H1 (cell line): Measurements from ENCODE around the gene MIPEP. TPM values are rescaled to one million over a fixed set of nuclear protein-coding genes. Genes with fewer than 3 reads are reported as not detected.

ENCODE experiments used
- CTCF ChIA-PET: fragments of 300-600 bp; sonication (Branson Sonifier 250); formaldehyde crosslinking; loops from one replicate; lab custom pipeline; 2021; ENCODE audit not compliant: partially characterized antibody; lab: Charles Lee
- POLR2A ChIA-PET: fragments of 300-600 bp; sonication (Branson Sonifier 250); formaldehyde crosslinking; loops from one replicate; lab custom pipeline; 2021; ENCODE audit warnings: inconsistent platforms; ENCODE audit not compliant: partially characterized antibody; lab: Charles Lee
- DNase-seq, 2 experiments: peaks; one replicate each; pipeline versions ENCODE4 v3.0.0 to v3.0.0-alpha.2; 2010 to 2022; ENCODE audit warnings: low spot score in 2 of 2, low read depth in 1 of 2, mixed read lengths in 1 of 2
- FAIRE-seq: peaks from 2 replicates; lab custom pipeline; 2011; peaks lifted over from hg19 to GRCh38; lab: Jason Lieb, UNC
- H2AFZ ChIP-seq: 2 replicates; pipeline ENCODE4 v1.8.1; 2012; ENCODE audit warnings: low read length, inconsistent platforms
- H2AK5ac ChIP-seq: 2 replicates; pipeline ENCODE4 v1.6.1; 2013; ENCODE audit warnings: low read depth, low read length
- H2BK120ac ChIP-seq: replicated peaks from 2 replicates; pipeline ENCODE3; 2013; ENCODE audit warnings: low read depth, low read length, inconsistent platforms
- H2BK12ac ChIP-seq: 2 replicates; pipeline ENCODE4 v1.6.1; 2013; ENCODE audit warnings: low read depth, low read length
- H2BK15ac ChIP-seq: 2 replicates; pipeline ENCODE4 v1.6.1; 2013; ENCODE audit warnings: low read length
- H2BK20ac ChIP-seq: 2 replicates; pipeline ENCODE4 v1.6.1; 2013; ENCODE audit warnings: low read length
- H2BK5ac ChIP-seq: 2 replicates; pipeline ENCODE4 v1.6.1; 2013; ENCODE audit warnings: low read depth, low read length
- H3K14ac ChIP-seq: 2 replicates; pipeline ENCODE4 v1.6.1; 2013; ENCODE audit warnings: inconsistent platforms; ENCODE audit not compliant: insufficient read length
- H3K18ac ChIP-seq: 2 replicates; pipeline ENCODE4 v1.6.1; 2013; ENCODE audit warnings: low read length; ENCODE audit errors: extremely low read depth
- H3K23ac ChIP-seq: 2 replicates; pipeline ENCODE4 v1.6.1; 2013; ENCODE audit warnings: inconsistent platforms; ENCODE audit not compliant: insufficient read length
- H3K23me2 ChIP-seq: 2 replicates; pipeline ENCODE4 v1.6.1; 2013; ENCODE audit warnings: low read depth, low read length
- H3K27ac ChIP-seq: 2 replicates; pipeline ENCODE4 v1.6.1; 2011; ENCODE audit warnings: low read depth, low read length, inconsistent platforms
- H3K27me3 ChIP-seq, 4 experiments: replicated peaks in 1 of 4; 1 replicate in 1 of 4; 2 replicates in 3 of 4; pipeline versions ENCODE4 v1.6.1 to v1.8.1; 2011 to 2013; ENCODE audit warnings: low read length in 3 of 4, mild to moderate bottlenecking in 3 of 4, inconsistent platforms in 2 of 4, mixed read lengths in 2 of 4, moderate library complexity in 1 of 4; ENCODE audit not compliant: control insufficient read depth in 3 of 4, insufficient read depth in 3 of 4; ENCODE audit errors: extremely low read depth in 1 of 4
- H3K36me3 ChIP-seq, 4 experiments: 2 replicates each; pipeline versions ENCODE4 v1.6.1 to v1.8.1; 2011 to 2013; ENCODE audit warnings: mild to moderate bottlenecking in 4 of 4, low read length in 3 of 4, moderate library complexity in 2 of 4, control low read depth in 1 of 4, inconsistent platforms in 1 of 4; ENCODE audit not compliant: insufficient read depth in 4 of 4, control insufficient read depth in 2 of 4
- H3K4ac ChIP-seq: replicated peaks from 2 replicates; pipeline ENCODE3; 2013; ENCODE audit warnings: low read length, low read depth, mixed read lengths, inconsistent platforms; ENCODE audit not compliant: insufficient read length
- H3K4me1 ChIP-seq, 4 experiments: replicated peaks in 1 of 4; 1 replicate in 1 of 4; 2 replicates in 3 of 4; pipeline versions ENCODE4 v1.6.1 to v1.8.1; 2011 to 2013; ENCODE audit warnings: low read length in 3 of 4, inconsistent platforms in 2 of 4, mixed read lengths in 1 of 4; ENCODE audit not compliant: insufficient read depth in 4 of 4, control insufficient read depth in 3 of 4
- H3K4me2 ChIP-seq, 2 experiments: 2 replicates each; pipeline versions ENCODE4 v1.6.1 to v1.8.1; 2011 to 2013; ENCODE audit warnings: low read depth in 2 of 2, low read length in 2 of 2, control low read depth in 1 of 2, inconsistent platforms in 1 of 2, mild to moderate bottlenecking in 1 of 2; ENCODE audit not compliant: insufficient read depth in 1 of 2
- H3K4me3 ChIP-seq, 4 experiments: fragments of 200-600, 300-600 bp in 1 of 4; sonication (generic), shearing (Covaris generic), sonication (Bioruptor Twin) in 1 of 4; 2 replicates each; pipeline versions ENCODE4 v1.5.1 to v1.8.1; 2011 to 2016; ENCODE audit warnings: low read length in 4 of 4, low read depth in 3 of 4, control low read depth in 2 of 4, inconsistent platforms in 2 of 4, mild to moderate bottlenecking in 2 of 4, mixed read lengths in 1 of 4, moderate library complexity in 1 of 4; ENCODE audit not compliant: insufficient read depth in 2 of 4; ENCODE audit errors: extremely low read depth in 1 of 4
- H3K56ac ChIP-seq: replicated peaks from 2 replicates; pipeline ENCODE3; 2013; ENCODE audit warnings: low read depth, mild to moderate bottlenecking, mixed read lengths, low read length, inconsistent platforms; ENCODE audit not compliant: insufficient read length
- H3K79me1 ChIP-seq: 2 replicates; pipeline ENCODE4 v1.6.1; 2013; ENCODE audit warnings: low read depth, low read length, control low read depth
- H3K79me2 ChIP-seq, 2 experiments: 2 replicates each; pipeline versions ENCODE4 v1.6.1 to v1.8.1; 2012 to 2013; ENCODE audit warnings: low read length in 2 of 2, mild to moderate bottlenecking in 2 of 2, inconsistent platforms in 1 of 2; ENCODE audit not compliant: insufficient read depth in 2 of 2, control insufficient read depth in 1 of 2
- H3K9ac ChIP-seq, 4 experiments: replicated peaks in 1 of 4; 1 replicate in 1 of 4; 2 replicates in 3 of 4; pipeline versions ENCODE4 v1.6.1 to v1.8.1; 2011 to 2013; ENCODE audit warnings: low read depth in 3 of 4, low read length in 3 of 4, control low read depth in 2 of 4, mild to moderate bottlenecking in 2 of 4, moderate library complexity in 2 of 4, inconsistent platforms in 1 of 4; ENCODE audit errors: extremely low read depth in 1 of 4
- H3K9me3 ChIP-seq, 2 experiments: 2 replicates each; pipeline versions ENCODE4 v1.6.1 to v1.8.1; 2012 to 2013; ENCODE audit warnings: mild to moderate bottlenecking in 2 of 2, moderate library complexity in 2 of 2, control low read depth in 1 of 2, inconsistent platforms in 1 of 2, low read depth in 1 of 2, low read length in 1 of 2, mixed read lengths in 1 of 2; ENCODE audit not compliant: insufficient read depth in 2 of 2
- H4K20me1 ChIP-seq, 2 experiments: replicated peaks in 1 of 2; 2 replicates each; pipeline versions ENCODE3 to v1.8.1; 2011 to 2013; ENCODE audit warnings: inconsistent platforms in 2 of 2, low read length in 2 of 2, mild to moderate bottlenecking in 1 of 2; ENCODE audit not compliant: insufficient read depth in 2 of 2, control insufficient read depth in 1 of 2
- H4K5ac ChIP-seq: 2 replicates; pipeline ENCODE4 v1.6.1; 2013; ENCODE audit warnings: low read length, low read depth, mixed read lengths, inconsistent platforms; ENCODE audit not compliant: insufficient read length
- H4K8ac ChIP-seq: 2 replicates; pipeline ENCODE4 v1.8.0; 2013; ENCODE audit warnings: mild to moderate bottlenecking, moderate library complexity, low read length, inconsistent platforms; ENCODE audit not compliant: insufficient read depth; ENCODE audit errors: extremely low read depth
- H4K91ac ChIP-seq: replicated peaks from 2 replicates; pipeline ENCODE3; 2013; ENCODE audit warnings: low read length, mixed read lengths, inconsistent platforms; ENCODE audit not compliant: insufficient read length
- CBX8 ChIP-seq: fragments of 300-800, 300-1000 bp; sonication (generic); IDR thresholded peaks from 2 replicates; pipeline ENCODE4 v1.7.1; 2016; ENCODE audit warnings: low read depth, low read length, borderline replicate concordance
- CHD2 ChIP-seq: IDR thresholded peaks from 2 replicates; pipeline ENCODE4 v1.6.1; 2012; ENCODE audit warnings: low read length, improper control_type of control experiment
- CREB1 ChIP-seq: IDR thresholded peaks from 2 replicates; pipeline ENCODE4 v1.6.1; 2012; ENCODE audit warnings: inconsistent platforms
- CTBP2 ChIP-seq: IDR thresholded peaks from 2 replicates; pipeline ENCODE4 v1.7.0; 2011; ENCODE audit warnings: borderline replicate concordance, mild to moderate bottlenecking, moderate library complexity, mixed read lengths, low read length; ENCODE audit not compliant: insufficient read depth, insufficient read length
- E2F6 ChIP-seq: IDR thresholded peaks from 2 replicates; pipeline ENCODE4 v1.6.1; 2012; ENCODE audit warnings: inconsistent platforms
- JUND ChIP-seq: IDR thresholded peaks from 2 replicates; pipeline ENCODE4 v1.6.1; 2011; ENCODE audit warnings: mild to moderate bottlenecking, improper control_type of control experiment, low read length
- PHF8 ChIP-seq: fragments of 200-600 bp; sonication (generic); conservative IDR thresholded peaks from 2 replicates; pipeline ENCODE4 v1.7.1; 2012; ENCODE audit warnings: low read depth, mild to moderate bottlenecking, inconsistent platforms, low read length, moderate library complexity
- POLR2AphosphoS5 ChIP-seq: IDR thresholded peaks from 2 replicates; pipeline ENCODE4 v1.6.1; 2011; ENCODE audit warnings: low read depth, low read length
- RFX5 ChIP-seq: IDR thresholded peaks from 2 replicates; pipeline ENCODE4 v1.6.1; 2011; ENCODE audit warnings: low read depth, low read length, improper control_type of control experiment, borderline replicate concordance
- SIN3A ChIP-seq, 2 experiments: IDR thresholded peaks in 1 of 2; conservative IDR thresholded peaks in 1 of 2; 2 replicates each; pipeline ENCODE4 v1.6.1; 2011 to 2012; ENCODE audit warnings: low read length in 2 of 2, improper control_type of control experiment in 1 of 2, low read depth in 1 of 2, mild to moderate bottlenecking in 1 of 2
- SUZ12 ChIP-seq: fragments of 200-600 bp; sonication (generic); IDR thresholded peaks from 2 replicates; pipeline ENCODE4 v1.6.1; 2012; ENCODE audit warnings: mild to moderate bottlenecking, inconsistent platforms, low read length, moderate library complexity, mixed read lengths
- TAF1 ChIP-seq: IDR thresholded peaks from 2 replicates; pipeline ENCODE4 v1.6.1; 2011; ENCODE audit warnings: mild to moderate bottlenecking, low read depth, low read length
- YY1 ChIP-seq: IDR thresholded peaks from 2 replicates; pipeline ENCODE4 v1.6.1; 2011; ENCODE audit warnings: low read depth, mild to moderate bottlenecking, low read length
- WGBS, 2 experiments: shearing (Covaris generic) in 1 of 2; methylation state at CpG; one replicate each; pipeline versions ENCODE4 v1.1.6 to v1.1.7; 2013 to 2015; ENCODE audit warnings: low lambda C conversion rate in 2 of 2, mixed read lengths in 2 of 2, inconsistent platforms in 1 of 2, low coverage in 1 of 2, missing lambda C conversion rate in 1 of 2; ENCODE audit not compliant: insufficient replicate concordance in 2 of 2, insufficient coverage in 1 of 2, insufficient read length in 1 of 2; ENCODE audit errors: extremely low coverage in 1 of 2, missing lambda C conversion rate in 1 of 2; 5-methylcytosine and 5-hydroxymethylcytosine counted together
- polyA plus RNA-seq, 7 experiments: library from polyadenylated mRNA; depleted of rRNA in 3 of 7; stranded (reverse) in 5 of 7; unstranded in 2 of 7; fragments of >200 nt in 5 of 7; fragments of 200-250 nt in 2 of 7; gene quantifications; 1 replicate in 5 of 7; 2 replicates in 1 of 7; 4 replicates in 1 of 7; pipeline versions ENCODE4 v1.2.1 to v1.2.3, GENCODE V29; 2011 to 2013; ENCODE audit warnings: missing spikeins in 2 of 7, mixed read lengths in 2 of 7
- total RNA-seq: library from RNA; stranded (reverse); fragmentation: NEBNext Ultra II Directional; extraction: Animal tissue kit (Norgen Biotek cat#: 25700); gene quantifications from 2 replicates; pipeline ENCODE4 v1.2.1, GENCODE V29; 2021

Gene MIPEP
- total and polyA plus RNA-seq, 2 of the 8 experiments (the other 6 are each of a cell fraction or from before 2014, with no cell fraction given): 24.0 to 24.2 TPM

DNA sequence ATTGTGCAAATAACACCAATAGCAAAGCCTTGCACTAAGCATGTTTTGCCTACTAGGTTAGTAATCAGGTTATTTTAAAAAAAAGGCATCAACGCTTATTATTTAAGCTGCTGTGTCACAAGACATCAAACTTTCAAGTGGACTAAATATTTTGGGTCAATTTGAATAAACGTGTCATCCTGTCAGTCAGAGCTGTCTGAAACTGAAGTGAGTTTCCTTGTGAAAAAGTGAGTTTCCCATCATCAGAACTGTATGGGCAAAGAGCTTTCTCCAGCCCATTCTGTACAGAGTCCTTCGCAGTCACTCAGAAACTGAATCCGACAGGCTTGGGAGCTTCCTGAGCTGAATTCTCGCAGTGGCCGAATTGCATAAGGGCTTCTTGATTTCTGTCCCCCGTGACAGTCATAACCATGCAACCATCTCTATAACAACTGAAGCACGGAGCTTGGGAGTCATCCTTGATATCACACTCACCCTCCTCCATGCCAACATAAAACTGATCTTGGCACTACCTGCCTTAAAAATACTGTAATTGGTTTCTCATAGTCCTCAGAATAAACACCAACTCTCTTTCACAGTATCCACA lies 139.8 kb downstream of the MIPEP start:
- no peak for FAIRE-seq
- Histone ChIP-seq H3K23me2 (no peaks in the 10 kb centered on the region), H3K18ac (no peak overlapping the region), H2BK15ac (no peak overlapping the region), H4K20me1 (no peaks in the 10 kb centered on the region), H4K5ac (no peak overlapping the region), H3K27me3 (no peaks in the 10 kb centered on the region), H2BK12ac (peak overlapping the region; percentile 81; the same call in 1 of the 2 replicates), H4K91ac (peak overlapping the region; percentile 20), H2BK20ac (no peak overlapping the region), H3K4me2 (peak overlapping the region; percentile 23 to 25; a peak in 1 of 4 replicates), H3K56ac (no peak overlapping the region), H3K4ac (no peak overlapping the region), H2BK5ac (no peak overlapping the region; the same call in 1 of the 2 replicates), H4K8ac (no peak overlapping the region), H2BK120ac (no peak overlapping the region), H2AFZ (no peak overlapping the region), H3K9me3 (no peaks in the 10 kb centered on the region), H3K14ac (no peak overlapping the region), H3K9ac (no peak overlapping the region), H3K79me1 (no peaks in the 10 kb centered on the region), H3K27ac (no peak overlapping the region), H3K4me3 (peak overlapping the region in 1 of 4 experiments; percentile 1; a peak in 1 of 8 replicates), H3K23ac (no peak overlapping the region), H3K79me2 (no peaks in the 10 kb centered on the region), H3K4me1 (peaks cover 0 to 16% (median 10%) of the 10 kb centered on the region in 4 experiments; a peak in 6 of 7 replicates), H3K36me3 (no peaks in the 10 kb centered on the region), H2AK5ac (no peak overlapping the region)
- no peak for DNase-seq
- POLR2A ChIA-PET: no interaction called here
- WGBS, 2 experiments: 68% methylated on average over 8 of the region's 8 CpGs; no CpG with 5 or more reads in 1 of the 2 experiments
- CTCF ChIA-PET: interaction anchor here (0.6 to 1.4 kb wide), 8 partner anchors 8 to 116 kb away, joined by 3 to 6 read pairs (median 3); no protein-coding TSS in a partner anchor
- TF ChIP-seq RFX5 (no peak), CHD2 (no peak), POLR2AphosphoS5 (no peak), PHF8 (no peak), SIN3A (conservative IDR thresholded peaks at IDR 0.05 in 1 of 2, IDR thresholded peaks at IDR 0.05 in 1 of 2; ENCODE audit: low read depth in 1 of 2, low read length in 2 of 2) (no peak), YY1 (no peak), TAF1 (no peak), CBX8 (no peak), CREB1 (no peak), CTBP2 (no peak), JUND (no peak), SUZ12 (no peak), E2F6 (no peak)
